Measurements from ENCODE around the gene TIMM44.
"Not testable (repeated sequence)": the region's sequence is repeated elsewhere in the genome, so short reads cannot be mapped to it uniquely, and the experiment has no call there.

TIMM44 gene

GRCh38 chr19:7897292-7897691 is 46.2 kb downstream of the TIMM44 start:
- no peak for DNase-seq

- no peak for DNase-seq
Observed at GRCh38 chr19:7895565-7895964, 47.9 kb downstream of the TIMM44 start.

- DNase-seq = no peak
Observed at GRCh38 chr19:7894612-7895309, 48.7 kb downstream of the TIMM44 start.

DNA sequence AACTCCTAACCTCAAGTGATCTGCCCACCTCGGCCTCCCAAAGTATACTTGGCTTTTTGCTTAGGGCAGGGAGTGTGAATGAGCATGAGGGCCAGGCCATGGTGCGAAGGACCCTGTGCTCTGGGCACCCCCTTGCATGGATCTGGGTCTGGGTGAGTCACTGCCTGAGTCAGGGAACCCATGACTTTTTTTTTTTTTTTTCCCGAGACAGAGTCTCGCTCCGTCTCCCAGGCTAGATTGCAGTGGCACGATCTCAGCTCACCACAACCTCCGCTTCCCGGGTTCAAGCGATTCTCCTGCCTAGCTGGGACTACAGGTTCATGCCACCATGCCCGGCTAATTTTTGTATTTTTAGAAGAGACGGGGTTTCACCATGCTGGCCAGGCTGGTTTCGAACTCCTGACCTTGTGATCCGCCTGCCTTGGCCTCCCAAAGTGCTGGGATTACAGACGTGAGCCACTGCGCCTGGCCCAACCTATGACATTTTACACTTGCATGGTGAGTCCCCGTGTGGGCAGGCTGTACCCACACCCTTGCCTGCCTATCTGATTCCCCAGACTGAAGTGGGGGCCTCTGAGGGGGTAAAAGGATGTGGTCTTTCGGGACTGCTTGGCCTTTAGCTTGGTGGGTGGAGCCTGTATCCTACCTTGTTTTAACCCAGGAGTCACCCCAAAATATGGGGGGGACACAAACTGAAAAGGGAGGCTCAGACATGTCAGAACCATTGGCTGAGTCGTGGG is 49.9 kb downstream of the TIMM44 start:
- not testable (repeated sequence) for DNase-seq

DNA sequence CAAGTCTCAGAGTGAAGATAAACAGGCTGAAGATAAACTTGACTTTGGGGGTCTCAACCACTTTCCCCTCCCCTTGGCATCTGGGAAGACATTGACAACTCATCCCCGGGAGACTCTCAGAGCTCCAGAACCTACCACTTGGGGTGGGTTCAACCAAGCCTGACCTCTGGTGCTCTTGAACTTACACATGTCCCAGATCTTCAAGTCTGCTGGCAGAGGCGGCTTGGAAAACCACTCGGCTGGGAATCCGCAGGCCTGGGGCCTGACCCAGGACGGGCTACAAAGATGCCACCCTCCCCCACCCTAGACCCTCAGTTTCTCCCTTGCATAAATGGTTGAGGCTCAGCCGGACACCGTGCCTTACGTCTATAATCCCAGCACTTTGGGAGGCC is 54.6 kb downstream of the TIMM44 start:
- no peak for DNase-seq

DNA sequence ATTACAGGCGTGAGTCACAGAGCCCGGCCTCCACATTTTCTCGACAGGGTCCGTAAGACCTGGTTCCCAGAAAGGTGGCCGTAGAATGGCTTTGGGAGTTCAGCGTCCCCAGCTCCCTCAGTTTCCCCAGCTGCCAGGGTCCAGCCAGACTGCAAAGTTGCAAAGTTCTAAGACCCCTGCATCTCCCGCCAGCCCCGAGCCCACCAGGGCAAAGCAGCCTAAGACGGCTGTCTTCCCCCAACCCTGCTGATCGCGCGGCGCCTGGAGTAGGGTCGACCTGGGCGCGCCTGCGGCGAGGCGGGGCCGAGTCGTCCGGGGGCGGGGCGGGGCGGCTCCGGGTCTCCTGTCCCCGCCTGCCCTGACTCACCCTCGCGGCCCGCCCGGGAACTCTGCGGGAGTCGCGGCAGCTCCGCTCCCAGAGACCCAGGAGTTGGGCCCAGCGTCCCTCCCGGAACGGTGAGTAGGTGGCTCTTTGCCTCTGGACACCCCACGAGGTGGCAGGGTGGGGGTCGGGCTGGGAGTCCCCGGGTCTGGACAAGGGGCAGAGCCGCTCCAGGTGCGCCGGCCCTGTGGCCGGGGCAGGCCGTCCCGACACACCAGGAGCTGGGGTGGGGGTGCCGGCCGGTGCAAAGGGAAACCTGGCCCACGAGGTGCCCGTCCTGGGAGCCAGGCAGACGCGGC is 55.2 kb downstream of the TIMM44 start, which contains the start of gene LRRC8E:
TSS of gene LRRC8E (plus strand) at position 366 of the 681 bp plus-strand sequence. CDS start 7,094 bp downstream, outside the sequence.
- DNase-seq = no peak

- DNase-seq = no peak
Observed at GRCh38 chr19:7887408-7888144, 55.9 kb downstream of the TIMM44 start.

DNA sequence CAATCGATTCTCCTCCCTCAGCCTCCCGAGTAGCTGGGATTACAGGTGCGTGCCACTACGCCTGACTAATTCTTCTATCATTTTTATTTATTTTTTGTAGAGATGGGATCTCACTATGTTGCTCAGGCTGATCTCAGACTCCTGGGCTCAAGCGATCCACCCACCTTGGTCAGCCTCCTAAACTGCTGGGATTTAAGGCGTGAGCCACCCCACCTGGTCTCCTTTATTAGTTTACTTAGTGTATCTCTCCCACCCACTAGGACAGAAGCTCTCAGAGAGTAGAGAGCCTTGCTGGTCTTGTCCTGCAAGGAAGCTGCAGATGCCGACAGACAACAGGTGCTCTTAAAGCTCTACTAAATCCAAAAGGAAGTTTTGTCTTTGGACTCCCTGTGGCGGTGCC is 57.6 kb downstream of the TIMM44 start:
- no peak for DNase-seq

DNA sequence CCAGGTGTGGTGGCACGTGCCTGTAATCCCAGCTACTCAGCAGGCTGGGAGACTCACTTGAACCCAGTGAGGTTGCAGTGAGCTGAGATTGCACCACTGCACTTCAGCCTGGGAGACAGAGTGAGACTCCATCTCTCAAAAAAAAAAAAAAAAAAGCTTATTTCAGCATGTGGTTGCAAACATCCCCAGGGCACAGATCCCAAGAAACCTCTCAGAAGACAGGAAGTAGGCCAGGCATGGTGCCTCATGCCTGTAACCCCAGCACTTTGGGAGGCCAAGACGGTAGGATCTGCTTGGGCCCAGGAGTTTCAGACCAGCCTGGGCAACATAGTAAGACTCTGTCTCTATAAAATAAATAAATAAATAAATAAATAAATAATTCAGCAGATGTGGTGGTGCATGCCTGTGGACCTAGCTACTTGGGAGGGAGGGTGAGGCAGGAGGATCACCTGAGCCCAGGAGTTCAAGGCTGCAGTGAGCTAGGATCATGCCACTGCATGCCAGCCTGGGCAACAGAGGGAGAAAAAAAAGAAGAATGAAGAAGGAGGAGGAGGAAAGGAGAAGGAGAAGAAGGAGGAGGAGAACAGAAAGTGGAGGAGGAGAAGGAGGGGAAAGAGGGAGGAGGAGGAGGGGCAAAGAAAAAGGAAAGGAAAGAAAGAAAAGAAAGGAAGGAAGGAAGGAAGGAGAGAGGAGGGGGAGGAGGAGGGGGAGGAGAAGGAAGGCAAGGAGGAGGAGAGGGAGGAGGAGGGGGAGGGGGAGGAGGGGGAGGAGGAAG is 59.5 kb downstream of the TIMM44 start:
- DNase-seq = no peak

GRCh38 chr19:7883105-7883504 is 60.4 kb downstream of the TIMM44 start:
- no peak for DNase-seq

DNA sequence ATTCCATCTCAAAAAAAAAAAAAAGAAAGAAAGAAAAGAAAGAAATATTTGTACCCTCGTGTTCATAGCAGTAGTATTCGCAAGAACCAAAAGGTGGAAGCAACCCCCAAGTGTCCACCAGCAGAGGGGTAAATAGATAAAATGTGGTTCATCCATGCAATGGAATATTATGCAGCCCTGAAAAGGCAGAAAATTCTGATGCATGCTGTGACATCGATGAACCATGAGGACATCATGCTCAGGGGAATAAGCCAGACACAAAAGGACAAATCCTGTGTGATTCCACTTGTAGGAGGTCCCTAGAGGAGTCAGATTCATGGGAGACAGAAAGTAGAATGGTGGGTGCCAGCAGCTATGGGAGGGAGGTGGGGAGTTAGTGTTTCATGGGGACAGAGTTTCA is 61.6 kb downstream of the TIMM44 start:
- no peak for DNase-seq

GRCh38 chr19:7879836-7880235 is 63.6 kb downstream of the TIMM44 start:
- DNase-seq = no peak

DNA sequence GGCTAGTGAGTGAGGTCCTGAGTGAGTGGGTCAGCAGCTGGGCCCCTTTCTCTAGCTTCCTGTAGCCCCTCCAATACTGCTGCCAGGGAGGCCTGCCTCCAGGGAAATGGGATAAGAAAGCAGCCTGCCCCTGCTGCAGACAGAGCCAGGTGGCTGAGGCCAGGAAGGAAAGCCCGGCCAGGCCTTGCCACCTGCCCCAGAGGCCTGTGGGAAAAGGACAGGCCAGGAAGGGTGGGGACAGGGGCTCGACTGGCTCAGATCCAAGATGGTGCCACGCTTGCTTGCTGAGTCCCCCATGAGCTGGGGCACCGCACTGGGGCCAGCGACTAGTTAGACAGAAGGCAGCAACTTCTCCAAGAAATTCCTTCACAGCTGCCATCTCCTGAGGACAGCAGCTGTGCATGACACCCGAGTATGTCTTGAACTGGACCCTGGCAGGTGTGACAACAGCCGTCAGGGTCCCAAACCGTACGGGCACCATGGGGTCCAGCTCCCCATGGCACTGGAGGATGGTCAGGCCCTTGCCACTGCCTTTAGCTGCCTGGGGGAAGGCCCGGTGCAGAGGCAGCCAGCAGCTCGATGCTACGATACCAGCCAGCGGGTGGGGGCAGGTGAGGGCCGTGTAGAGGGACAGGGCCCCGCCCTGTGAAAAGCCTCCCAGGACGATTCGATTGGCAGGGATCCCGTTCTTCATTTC is 64.2 kb downstream of the TIMM44 start:
- no peak for DNase-seq

DNA sequence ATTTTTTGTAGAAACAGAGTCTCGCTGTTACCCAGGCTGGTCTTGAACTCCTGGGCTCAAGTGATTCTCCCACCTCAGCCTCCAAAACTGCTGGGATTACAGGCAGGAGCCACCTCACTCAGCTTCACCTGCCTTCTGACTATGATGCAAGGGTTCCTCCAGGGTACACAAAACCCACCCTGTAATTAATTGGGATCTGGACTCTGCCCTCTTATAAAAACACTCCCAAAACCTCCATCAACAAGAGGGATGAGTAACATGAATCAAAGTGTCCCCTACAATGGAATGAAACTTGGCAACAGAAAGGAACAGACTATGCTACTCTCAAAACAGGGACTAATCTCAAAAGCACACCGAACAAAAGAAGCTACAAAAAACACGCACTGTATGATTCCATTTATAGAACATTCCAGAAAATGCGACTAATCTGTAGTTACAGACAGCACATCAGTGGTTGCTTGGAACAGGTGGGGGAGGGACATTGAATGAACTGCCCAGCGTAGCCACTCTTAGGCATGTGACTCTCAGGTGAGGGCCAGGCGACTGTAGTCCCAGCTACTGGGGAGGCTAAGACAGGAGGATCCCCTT is 66.1 kb downstream of the TIMM44 start:
- no peak for DNase-seq
